ENCODE data around the gene ZBTB44.
"Not testable (repeated sequence)": the region's sequence is repeated elsewhere in the genome, so short reads cannot be mapped to it uniquely, and the experiment has no call there.

The ZBTB44 gene

GRCh38 chr11:130245375-130245774 lies 69.3 kb downstream of the ZBTB44 start:
- not testable (repeated sequence) for DNase-seq

GRCh38 chr11:130244848-130245247 lies 69.9 kb downstream of the ZBTB44 start:
- no peak for DNase-seq

GRCh38 chr11:130243816-130244215 lies 70.9 kb downstream of the ZBTB44 start:
- no peak for DNase-seq

GRCh38 chr11:130241713-130242112 lies 73.0 kb downstream of the ZBTB44 start:
- DNase-seq: no peak

- DNase-seq: no peak
Observed at GRCh38 chr11:130237282-130238006, 77.3 kb downstream of the ZBTB44 start.

GRCh38 chr11:130234315-130234714 lies 80.4 kb downstream of the ZBTB44 start:
- no peak for DNase-seq

GRCh38 chr11:130233888-130234287 lies 80.8 kb downstream of the ZBTB44 start:
- DNase-seq: not testable (repeated sequence)

GRCh38 chr11:130233486-130233885 lies 81.2 kb downstream of the ZBTB44 start:
- not testable (repeated sequence) for DNase-seq

GRCh38 chr11:130227373-130227772 lies 87.3 kb downstream of the ZBTB44 start:
- DNase-seq: no peak

GRCh38 chr11:130223291-130223971 lies 91.3 kb downstream of the ZBTB44 start:
- DNase-seq: no peak

GRCh38 chr11:130220311-130221035 lies 94.2 kb downstream of the ZBTB44 start:
- no peak for DNase-seq

- DNase-seq: no peak
Observed at GRCh38 chr11:130219148-130219547, 95.6 kb downstream of the ZBTB44 start.

GRCh38 chr11:130218501-130219070 lies 96.1 kb downstream of the ZBTB44 start:
- no peak for DNase-seq

- DNase-seq: no peak
Observed at GRCh38 chr11:130217133-130218031, 97.3 kb downstream of the ZBTB44 start.

- DNase-seq: no peak
Observed at GRCh38 chr11:130216591-130217132, 98.1 kb downstream of the ZBTB44 start.

GRCh38 chr11:130216221-130216550 lies 98.5 kb downstream of the ZBTB44 start:
- no peak for DNase-seq

- no peak for DNase-seq
Observed at GRCh38 chr11:130215531-130216220, 99.0 kb downstream of the ZBTB44 start.

GRCh38 chr11:130214861-130215530 lies 99.7 kb downstream of the ZBTB44 start:
- no peak for DNase-seq

GRCh38 chr11:130213979-130214281 lies 100.8 kb downstream of the ZBTB44 start:
- DNase-seq: no peak

GRCh38 chr11:130213143-130213978 lies 101.4 kb downstream of the ZBTB44 start:
- peak; percentile 8 to 17 for DNase-seq

Measured in NCI-H187 (cell line).